ENCODE data around the gene KCNJ4.

KCNJ4 gene

DNA sequence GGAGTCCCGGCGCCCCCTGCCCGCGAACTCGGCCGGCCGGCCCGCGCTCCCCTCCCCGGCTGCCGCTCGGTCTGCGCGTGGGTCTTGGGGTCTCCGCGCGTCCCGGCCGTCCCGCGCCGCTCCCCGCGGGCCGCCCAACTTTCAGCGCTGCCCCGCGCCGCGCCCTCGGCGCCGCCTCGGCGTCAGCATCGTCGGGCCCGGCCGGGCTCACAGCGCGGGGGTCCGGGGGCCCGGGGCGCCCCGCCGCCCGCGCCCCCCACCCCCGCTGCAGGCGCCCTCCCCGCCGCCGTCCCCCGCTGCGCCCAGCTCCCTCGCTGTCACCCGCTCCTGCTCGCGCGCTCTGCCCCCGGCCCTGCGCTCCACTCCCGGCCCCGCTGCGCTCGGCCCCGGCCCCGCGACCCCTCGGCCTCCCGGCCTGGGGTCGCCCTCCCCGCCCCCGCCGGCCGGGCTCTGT lies at the start of gene KCNJ4:
Gene KCNJ4, minus strand, starts transcription at position 124 of the 454 bp plus-strand sequence. CDS start 27,067 bp downstream, outside the sequence.
- no peak for DNase-seq (ENCODE audit: low read depth)
- H3K4me3 ChIP-seq (ENCODE audit: low read depth, low read length): peak within 1 kb of the TSS; percentile 39

DNA sequence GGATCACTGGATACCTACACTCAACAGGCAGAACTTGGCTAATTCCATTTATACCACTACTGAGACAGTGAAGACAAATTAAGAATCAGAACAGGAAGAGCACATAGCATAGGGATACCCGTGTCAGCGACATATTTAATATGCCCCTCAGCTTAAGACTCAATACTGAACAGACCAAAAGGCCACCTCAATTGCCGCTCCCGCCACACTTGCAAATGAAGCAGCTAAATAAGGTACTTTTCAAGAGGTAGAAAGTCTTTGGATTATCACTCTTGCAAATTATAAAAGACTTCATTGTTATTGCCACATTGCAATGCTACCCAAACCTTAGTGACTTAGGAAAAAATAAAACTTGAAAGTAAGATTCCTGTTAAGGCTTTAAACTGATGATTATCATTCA lies 48.0 kb upstream of the KCNJ4 start:
- DNase-seq (ENCODE audit: low read depth): no peak
- H3K4me3 ChIP-seq (ENCODE audit: low read depth, low read length): peak overlapping the region; percentile 85

GRCh38 chr22:38501797-38502672 lies 47.0 kb upstream of the KCNJ4 start:
- DNase-seq (ENCODE audit: low read depth): no peak
- no peak overlapping the region for H3K4me3 ChIP-seq (ENCODE audit: low read depth, low read length)

GRCh38 chr22:38497869-38498268 lies 42.9 kb upstream of the KCNJ4 start:
- no peak for DNase-seq (ENCODE audit: low read depth)
- H3K4me3 ChIP-seq (ENCODE audit: low read depth, low read length): no peak overlapping the region

DNA sequence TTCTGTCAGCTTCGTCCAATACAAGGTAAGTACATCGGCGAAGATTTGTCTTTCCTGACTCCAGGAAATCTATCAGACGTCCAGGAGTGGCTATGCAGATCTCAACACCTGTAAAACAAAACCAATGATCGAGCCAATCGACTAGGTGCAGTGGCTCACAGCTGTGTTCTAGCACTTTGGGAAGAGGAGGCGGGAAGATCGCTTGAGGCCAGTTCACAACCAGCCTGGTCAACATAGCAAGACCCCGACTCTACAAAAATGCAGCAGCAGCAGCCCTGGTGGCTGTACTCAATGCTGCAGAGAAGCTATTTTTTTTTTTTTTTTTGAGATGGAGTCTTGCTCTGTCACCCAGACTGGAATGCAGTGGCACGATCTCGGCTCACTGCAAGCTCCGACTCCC lies 39.9 kb upstream of the KCNJ4 start:
- H3K4me3 ChIP-seq (ENCODE audit: low read depth, low read length): no peak overlapping the region
- no peak for DNase-seq (ENCODE audit: low read depth)

- no peak for DNase-seq (ENCODE audit: low read depth)
- no peak overlapping the region for H3K4me3 ChIP-seq (ENCODE audit: low read depth, low read length)
These were observed 39.5 kb upstream of the KCNJ4 start for GRCh38 chr22:38494498-38494897.

GRCh38 chr22:38491707-38492348 lies 36.8 kb upstream of the KCNJ4 start:
- DNase-seq (ENCODE audit: low read depth): no peak
- H3K4me3 ChIP-seq (ENCODE audit: low read depth, low read length): no peak overlapping the region

GRCh38 chr22:38490915-38491314 lies 35.9 kb upstream of the KCNJ4 start:
- DNase-seq (ENCODE audit: low read depth): peak; percentile 10
- no peak overlapping the region for H3K4me3 ChIP-seq (ENCODE audit: low read depth, low read length)

DNA sequence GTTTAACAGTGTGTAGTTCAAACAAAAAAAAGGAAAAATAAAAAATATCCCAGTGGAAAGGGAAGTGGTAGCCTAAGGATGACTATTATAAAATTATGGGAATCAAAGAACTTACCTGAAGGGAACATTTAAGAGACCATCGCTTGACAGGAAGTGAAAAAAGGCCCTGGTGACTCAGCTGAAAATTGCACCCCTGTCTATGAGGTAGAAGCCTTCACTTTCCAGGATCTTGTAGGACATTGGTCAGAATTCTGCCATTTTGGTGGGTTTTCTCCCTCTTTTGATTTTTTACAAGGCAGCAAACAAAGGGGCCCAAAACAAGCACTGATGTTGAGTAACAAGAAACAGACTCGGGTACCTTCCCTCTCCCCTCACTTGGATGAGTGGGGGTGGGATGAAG lies 35.5 kb upstream of the KCNJ4 start:
- DNase-seq (ENCODE audit: low read depth): no peak
- no peak overlapping the region for H3K4me3 ChIP-seq (ENCODE audit: low read depth, low read length)

DNA sequence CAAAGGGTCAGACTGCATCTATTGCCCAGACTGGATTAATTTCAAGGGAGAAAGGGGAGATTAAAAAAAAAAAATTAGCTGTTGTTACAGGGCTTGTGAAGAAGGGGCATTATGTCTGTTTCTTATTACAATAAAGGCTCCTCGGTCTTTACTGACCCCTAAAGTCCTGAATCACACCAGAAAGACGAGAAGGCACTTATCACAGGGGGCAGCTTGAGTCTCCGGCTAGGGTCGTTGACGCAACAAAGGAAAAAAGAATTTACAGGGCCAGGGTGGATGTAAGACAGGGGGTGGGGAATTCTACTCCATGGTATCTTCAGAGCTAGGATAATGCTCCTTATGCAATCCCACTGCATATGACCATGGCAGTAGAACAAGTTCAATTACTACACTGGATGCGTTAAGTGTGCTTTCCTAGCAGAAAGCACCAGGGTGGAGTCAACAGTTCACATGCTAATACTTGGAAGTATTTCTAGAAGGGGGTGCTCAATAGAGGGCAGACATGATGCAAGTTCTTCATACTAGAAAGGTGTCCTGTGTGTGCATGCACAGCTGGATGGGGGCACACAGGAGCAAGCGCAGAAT lies 34.7 kb upstream of the KCNJ4 start:
- H3K4me3 ChIP-seq (ENCODE audit: low read depth, low read length): no peak overlapping the region
- no peak for DNase-seq (ENCODE audit: low read depth)

DNA sequence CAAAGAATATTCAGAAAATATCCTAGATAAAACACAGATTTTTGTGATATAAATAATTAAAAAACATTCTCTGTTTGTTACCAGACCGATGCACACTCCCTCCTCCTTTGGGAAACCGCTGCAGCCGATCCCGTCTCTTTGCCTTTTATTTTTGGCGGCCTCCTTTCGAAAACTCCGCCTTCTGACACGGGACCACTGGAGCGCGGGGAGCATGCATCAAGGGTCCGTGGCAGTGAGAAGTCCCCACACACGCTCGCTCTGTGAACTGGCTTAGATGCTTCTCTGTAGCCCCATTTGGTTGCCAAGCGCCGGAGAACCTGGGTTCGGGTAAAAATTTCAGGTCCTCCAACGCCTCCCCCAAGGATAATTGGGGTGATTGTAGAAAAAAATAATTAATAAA lies 34.1 kb upstream of the KCNJ4 start:
- H3K4me3 ChIP-seq (ENCODE audit: low read depth, low read length): no peak overlapping the region
- DNase-seq (ENCODE audit: low read depth): no peak

- no peak overlapping the region for H3K4me3 ChIP-seq (ENCODE audit: low read depth, low read length)
- no peak for DNase-seq (ENCODE audit: low read depth)
These were observed 32.9 kb upstream of the KCNJ4 start for GRCh38 chr22:38487946-38488345.

- no peak overlapping the region for H3K4me3 ChIP-seq (ENCODE audit: low read depth, low read length)
- no peak for DNase-seq (ENCODE audit: low read depth)
These were observed 30.8 kb upstream of the KCNJ4 start for GRCh38 chr22:38485783-38486182.

GRCh38 chr22:38484244-38484643 lies 29.2 kb upstream of the KCNJ4 start:
- DNase-seq (ENCODE audit: low read depth): no peak
- H3K4me3 ChIP-seq (ENCODE audit: low read depth, low read length): no peak overlapping the region

GRCh38 chr22:38482662-38483308 lies 27.8 kb upstream of the KCNJ4 start:
- DNase-seq (ENCODE audit: low read depth): no peak
- no peak overlapping the region for H3K4me3 ChIP-seq (ENCODE audit: low read depth, low read length)

DNA sequence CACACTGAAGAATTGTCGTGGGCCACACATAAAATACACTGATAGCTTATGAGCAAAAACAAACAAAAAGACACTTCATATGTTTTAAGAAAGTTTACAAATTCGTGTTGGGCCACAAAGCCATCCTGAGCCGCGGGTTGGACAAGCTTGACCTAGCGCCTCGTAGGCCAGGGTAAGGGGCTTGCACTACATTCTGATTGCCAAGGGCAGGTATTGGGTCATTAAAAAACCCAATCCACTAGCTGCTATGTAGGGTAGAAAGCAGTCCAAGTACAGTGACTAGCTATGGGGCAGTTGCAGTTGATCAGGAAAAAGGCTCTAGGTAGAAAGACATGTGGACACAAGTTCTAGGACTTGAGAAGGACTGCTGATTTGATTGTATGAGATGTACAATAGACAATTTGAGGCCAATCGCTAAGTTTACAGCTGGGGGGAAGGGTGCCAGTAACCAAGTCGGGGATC lies 26.9 kb upstream of the KCNJ4 start:
- H3K4me3 ChIP-seq (ENCODE audit: low read depth, low read length): no peak overlapping the region
- DNase-seq (ENCODE audit: low read depth): no peak

DNA sequence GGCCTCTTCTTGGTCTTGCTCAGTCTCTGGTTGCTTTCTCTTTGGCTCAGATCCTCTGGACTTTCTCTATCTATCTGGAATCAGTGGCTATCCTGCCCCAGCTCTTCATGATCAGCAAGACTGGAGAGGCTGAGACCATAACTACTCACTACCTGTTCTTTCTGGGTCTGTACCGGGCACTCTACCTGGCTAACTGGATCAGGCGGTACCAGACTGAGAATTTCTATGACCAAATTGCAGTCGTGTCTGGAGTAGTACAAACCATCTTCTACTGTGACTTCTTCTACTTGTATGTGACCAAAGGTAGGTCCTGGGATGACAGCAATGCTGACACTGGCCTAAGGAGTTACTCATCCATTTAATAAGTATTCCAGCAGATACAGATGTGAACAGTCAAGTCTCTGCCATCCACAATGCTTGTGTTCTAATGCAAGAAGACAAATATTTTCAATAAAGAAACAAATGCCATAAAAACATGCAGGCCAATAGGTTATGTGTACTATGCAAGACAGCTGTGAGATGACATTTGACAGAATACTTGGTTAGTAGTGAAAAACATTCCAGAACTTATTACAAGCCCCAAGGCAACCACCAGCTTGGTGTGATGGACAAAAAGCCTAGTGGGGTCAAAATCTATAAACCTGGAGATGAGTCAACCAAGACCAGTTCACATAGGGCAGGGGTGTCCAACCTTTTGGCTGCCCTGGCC lies 26.3 kb upstream of the KCNJ4 start:
- no peak for DNase-seq (ENCODE audit: low read depth)
- no peak overlapping the region for H3K4me3 ChIP-seq (ENCODE audit: low read depth, low read length)

GRCh38 chr22:38479096-38479837 lies 24.3 kb upstream of the KCNJ4 start:
- DNase-seq (ENCODE audit: low read depth): no peak
- no peak overlapping the region for H3K4me3 ChIP-seq (ENCODE audit: low read depth, low read length)

- no peak for DNase-seq (ENCODE audit: low read depth)
- no peak overlapping the region for H3K4me3 ChIP-seq (ENCODE audit: low read depth, low read length)
These were observed 22.6 kb upstream of the KCNJ4 start for GRCh38 chr22:38477585-38477984.
